Measurements from ENCODE around the gene SDK1.
"Not testable (repeated sequence)": the region's sequence is repeated elsewhere in the genome, so short reads cannot be mapped to it uniquely, and the experiment has no call there.

- TF ChIP-seq CTCF (IDR thresholded peaks at IDR 0.05; ENCODE audit: low read depth, low read length, poor library complexity, severe bottlenecking); EZH2phosphoT487 (IDR thresholded peaks at IDR 0.05; ENCODE audit: borderline replicate concordance, low read length): not testable (repeated sequence)
These were observed 405.0 kb downstream of the SDK1 start for GRCh38 chr7:3706091-3706490.

All from DOHH2 (cell line).